HG03442 (cell line): ENCODE data around the gene UNC93A.

Experiments
- ATAC-seq: cut with Tn5 transposase; IDR thresholded peaks from one replicate; pipeline ENCODE4 v1.9.1; 2021; ENCODE audit warnings: mild to moderate bottlenecking, moderate library complexity; ENCODE audit not compliant: unreplicated experiment

Gene UNC93A

DNA sequence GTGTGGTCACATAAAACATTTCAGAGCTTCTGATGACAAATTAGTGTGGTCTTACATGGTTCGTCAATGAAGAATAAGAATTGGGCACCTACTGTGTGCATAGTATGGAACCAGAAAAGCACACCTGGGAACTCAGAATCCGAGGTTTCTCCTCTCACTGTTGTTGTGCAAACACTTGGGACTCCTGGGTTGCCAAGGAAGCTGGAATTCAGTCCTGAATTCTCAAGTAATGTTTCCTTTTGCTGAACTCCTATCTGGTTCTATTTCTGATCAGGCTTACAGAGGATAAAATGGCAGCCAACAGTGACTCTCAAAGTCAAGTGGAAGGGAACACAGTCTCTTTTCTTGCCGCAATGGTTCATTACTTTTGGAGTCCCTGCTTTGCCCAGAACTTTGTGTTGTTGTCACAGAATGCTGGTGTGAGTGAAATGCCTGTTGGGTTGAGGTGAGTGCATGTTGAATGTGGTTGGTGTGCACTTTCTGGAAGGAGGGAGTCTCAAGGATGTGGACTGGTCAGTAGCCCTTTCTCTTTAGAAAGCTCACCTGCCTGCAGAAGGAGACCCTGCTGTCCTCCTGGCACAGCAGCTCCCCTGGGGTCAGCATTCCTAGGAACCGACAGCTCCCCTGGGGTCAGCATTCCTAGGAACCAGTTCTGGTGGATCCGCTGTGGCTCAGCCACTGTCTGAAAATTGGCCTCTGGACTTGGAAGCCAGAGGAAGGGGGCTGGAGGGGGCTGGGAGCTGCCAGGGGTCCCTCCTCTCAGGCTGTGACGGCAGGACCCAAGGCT lies 1.4 kb downstream of the UNC93A start:
- no peak for ATAC-seq

DNA sequence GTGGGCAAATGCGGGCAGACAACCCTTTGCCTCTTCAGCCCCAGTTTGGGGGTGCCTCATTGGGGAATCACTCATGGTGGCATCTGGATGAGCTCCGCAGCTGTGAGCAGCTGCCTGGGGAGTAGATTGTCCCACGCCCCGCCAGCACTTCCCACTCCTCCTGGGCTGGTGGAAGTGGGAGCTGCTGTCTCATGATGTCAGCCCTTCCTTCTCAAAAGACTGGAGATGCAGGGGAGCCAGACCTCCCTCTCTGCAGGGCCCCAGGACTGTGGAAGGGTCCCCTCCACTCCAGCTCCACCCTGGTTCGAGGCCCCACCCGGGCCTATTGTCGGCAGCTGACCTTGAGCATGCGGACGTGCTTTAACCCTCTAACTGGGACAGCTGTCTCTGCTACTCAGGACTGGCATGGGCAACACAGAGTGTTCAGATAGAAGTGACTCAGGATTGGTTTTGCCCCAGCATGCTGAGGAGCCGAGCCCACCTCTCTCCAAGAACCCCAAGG lies 2.0 kb downstream of the UNC93A start:
- ATAC-seq = no peak

DNA sequence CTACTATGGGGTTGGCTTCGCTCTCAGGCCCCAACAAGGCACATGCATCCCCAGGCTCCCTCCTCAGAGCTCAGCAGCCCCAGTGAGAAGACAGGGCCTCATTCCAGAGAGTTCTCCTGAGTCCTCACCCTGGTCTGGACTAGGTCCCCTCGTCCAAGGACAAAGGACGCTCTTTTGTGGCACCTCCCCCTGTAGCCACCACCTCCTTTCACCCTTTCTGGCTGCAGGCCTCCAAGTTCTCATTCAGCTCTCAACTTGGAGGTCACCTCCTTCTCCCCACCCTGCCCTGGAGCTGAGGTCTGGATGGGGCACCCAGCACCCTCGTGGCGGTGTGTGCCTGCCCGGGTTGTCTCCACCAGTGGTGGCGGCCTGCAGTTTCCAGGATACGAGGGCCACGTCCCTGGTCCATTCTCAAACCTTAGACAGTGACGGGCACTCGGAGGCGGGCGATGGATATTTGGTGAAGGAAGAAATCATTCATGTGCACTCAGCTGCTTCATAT lies 2.5 kb downstream of the UNC93A start:
- ATAC-seq = no peak

DNA sequence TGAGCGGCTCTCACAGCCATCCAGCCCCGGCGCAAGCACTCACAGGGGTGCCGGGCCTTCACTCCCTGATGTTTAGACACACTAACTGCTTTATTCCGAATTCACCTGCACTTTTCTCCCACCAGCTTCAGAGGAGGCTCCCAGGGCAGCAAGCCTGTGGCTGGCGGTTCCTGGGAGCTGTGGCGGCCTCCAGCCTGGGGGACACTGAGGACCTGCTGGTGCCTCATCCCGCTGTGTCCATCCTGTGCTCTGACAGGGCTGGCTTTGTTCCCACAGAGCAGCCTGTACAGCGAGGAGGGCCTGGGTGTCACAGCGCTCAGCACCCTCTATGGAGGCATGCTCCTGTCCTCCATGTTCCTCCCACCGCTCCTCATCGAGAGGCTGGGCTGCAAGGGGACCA lies 3.1 kb downstream of the UNC93A start:
- ATAC-seq = no peak

DNA sequence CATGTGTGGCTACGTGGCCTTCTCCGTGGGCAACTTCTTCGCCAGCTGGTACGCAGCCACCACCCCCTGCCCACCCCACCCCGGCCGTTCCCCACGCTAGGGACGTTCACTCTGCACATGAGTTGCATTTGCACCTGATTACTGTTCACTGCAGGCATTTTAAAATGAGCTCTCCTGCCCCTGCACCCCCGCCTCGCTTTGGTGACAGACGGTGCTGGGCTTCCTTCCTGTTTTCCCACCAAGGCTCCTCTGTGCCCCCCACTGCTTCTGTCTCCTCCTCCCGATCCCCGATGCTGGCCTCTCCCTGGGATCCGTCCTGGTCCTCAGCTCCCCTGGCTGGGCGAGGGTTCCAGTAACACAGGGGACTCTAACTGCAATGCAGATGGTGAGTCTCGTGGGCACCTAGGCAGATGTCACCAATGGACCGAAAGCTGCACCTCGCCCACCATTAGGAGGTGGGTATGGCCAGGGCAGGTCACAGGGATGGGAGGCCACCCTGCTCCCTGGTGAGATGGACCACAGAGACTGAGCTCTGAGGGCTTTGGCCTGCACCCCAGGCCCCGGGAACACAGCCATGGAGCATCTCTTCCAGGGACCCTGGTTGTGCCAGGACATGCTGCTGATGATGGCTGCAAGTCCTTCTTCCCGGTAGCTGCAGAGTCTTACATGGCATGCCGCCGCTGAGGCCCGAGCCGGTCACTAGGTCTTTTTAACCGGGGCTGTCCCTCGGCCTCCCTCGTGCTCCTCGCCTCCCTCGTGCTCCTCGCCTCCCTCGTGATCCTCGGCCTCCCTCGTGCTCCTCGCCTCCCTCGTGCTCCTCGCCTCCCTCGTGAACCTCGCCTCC lies 3.8 kb downstream of the UNC93A start:
- no peak for ATAC-seq

DNA sequence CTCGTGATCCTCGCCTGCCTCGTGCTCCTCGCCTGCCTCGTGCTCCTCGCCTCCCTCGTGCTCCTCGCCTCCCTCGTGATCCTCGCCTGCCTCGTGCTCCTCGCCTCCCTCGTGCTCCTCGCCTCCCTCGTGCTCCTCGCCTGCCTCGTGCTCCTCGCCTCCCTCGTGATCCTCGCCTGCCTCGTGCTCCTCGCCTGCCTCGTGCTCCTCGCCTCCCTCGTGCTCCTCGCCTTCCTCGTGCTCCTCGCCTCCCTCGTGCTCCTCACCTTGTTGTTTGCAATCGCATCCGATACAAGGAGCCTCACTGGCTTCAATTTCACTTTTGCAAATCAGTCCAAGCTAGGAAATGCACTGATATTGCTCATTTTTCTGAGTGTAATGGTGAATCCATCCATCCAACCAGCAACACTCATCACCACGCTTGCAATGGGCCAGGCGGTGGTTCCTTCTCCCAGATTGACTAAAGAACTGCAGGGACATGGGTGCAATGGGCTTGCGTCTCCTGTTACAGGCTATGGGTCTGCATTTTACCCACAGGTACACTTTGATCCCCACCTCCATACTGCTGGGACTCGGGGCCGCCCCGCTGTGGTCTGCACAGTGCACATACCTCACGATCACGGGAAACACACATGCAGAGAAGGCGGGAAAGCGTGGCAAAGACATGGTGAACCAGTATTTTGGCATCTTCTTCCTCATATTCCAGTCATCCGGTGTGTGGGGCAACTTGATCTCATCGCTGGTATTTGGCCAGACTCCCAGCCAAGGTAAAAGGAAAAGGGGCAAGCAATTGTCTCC lies 4.6 kb downstream of the UNC93A start:
- ATAC-seq = no peak

DNA sequence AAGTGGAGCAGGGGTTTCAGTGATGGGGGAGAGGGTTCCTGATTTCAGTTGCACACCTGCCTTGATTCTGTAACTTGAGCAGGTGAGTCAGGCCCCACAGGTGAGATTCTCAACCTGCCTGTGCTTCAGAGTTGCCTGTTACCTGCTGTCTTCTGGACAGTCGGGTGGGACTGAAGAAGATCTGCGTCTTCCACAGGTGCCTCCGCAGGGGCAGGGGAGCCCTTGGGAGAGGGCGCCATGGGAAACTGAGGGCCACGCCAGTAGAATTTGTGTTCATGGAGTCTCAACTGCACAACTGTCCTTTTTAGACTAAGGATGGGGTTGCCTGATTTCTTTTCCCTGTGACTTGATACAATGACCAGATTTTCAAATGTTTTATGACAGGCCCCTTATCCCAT lies 5.2 kb downstream of the UNC93A start:
- no peak for ATAC-seq

DNA sequence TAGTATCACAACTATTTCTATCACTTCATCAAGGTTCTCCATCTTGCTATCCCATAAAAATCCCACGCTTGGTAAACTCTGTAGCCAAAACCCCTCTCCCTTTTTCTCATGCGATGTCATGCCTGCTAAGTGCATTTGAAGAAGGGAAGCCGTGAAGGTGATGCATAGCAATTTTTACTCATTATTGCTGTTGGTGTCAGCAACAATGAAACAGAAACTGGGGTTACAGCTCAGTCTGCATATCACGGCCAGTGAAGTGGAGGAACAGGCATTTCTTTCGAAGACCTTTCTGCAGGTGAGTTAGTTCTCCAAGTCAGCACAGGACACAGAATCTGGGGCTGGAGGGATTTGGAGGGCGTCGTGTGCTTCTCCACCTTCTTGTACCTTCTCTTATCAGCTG lies 5.8 kb downstream of the UNC93A start:
- ATAC-seq = no peak

DNA sequence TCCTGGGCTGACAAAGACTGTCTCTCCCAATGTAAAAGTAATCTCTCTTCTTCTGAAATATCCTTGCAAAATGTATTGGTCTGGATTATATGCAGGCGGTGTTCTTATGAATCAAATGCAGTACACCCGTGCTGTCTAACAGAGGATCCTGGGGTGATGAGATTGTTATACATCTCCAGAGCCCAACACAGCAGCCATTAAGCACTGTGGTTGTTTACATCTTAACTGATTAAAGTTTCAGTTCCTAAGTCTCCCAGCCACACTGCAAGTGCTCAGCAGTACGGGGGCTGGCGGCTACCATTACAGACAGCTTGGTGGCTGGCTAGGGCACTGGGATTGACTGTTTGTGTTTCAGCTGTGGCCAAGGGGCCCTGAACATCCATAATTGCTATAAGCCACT lies 7.0 kb downstream of the UNC93A start:
- ATAC-seq = no peak

DNA sequence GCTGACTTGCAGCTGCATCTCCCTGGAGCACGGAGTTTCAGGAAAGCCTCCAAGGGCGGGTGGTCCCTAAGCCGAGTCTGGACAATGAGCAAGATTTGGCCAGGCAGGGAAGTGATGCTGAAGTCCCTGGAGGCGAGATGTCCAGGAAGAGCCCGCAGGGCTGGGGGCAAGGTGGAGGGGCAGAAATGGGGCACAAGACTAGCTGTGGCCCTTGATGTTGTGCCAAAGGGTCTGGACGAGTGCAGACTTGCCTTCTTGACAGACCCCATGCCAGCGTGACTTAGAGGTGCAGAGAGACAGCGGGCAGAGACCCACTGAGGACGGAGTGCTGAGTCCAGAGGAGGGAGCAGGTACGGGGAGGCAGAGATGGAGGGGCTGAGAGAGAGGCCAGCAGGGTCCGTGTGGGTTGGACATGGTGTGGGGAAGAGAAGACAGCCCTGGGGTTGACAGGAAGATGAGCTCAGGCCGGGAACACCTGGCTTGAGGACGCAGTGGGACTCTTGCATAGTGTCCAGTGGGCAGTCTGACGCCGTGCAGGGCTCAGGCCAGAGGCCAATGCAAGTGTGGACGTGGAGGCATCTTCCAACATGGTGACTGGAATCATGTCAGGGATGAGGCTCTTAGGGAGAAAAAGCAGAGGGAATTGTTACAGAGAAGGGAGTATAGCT lies 8.7 kb downstream of the UNC93A start:
- ATAC-seq = no peak

DNA sequence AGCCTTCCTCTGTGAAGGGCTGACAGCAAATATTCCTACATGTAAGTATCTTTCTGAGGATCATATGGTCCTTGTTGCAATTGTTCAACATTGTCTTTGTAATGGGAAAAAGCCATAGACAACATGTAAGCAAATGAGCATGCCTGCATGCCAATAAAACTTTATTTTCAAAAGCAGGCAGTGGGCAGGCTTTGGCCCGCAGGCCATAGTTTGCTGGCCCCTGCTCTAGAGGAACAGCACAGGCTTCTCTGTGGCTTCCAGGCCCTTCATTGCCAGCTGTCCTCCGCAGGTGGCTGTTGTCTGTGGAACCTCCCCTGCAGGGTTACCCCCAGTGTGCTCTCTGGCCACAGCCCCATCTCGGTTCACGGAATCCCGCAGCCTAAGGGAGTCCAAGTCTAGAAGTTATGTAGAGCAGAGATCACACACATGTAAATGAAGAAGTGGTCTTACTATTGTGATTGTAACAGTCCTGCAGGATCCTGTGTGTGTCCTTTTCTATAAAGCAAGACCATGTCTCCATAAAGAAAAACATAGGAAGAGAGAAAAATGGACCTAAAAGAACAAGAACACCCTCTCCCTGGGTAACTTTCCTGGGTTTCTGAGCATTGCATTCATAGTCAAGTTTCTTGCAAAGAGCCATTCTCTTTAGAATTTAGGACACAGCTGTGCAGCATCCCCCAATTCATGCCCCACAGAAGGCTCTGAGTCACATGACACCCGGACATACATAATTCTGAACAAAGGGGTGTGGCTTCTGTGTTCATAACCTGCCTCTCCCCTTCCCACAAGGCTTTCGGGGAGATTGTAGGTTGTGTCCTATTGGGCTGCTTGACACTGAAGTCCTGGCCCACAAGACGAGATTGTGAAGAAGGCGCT lies 10.0 kb downstream of the UNC93A start:
- no peak for ATAC-seq

DNA sequence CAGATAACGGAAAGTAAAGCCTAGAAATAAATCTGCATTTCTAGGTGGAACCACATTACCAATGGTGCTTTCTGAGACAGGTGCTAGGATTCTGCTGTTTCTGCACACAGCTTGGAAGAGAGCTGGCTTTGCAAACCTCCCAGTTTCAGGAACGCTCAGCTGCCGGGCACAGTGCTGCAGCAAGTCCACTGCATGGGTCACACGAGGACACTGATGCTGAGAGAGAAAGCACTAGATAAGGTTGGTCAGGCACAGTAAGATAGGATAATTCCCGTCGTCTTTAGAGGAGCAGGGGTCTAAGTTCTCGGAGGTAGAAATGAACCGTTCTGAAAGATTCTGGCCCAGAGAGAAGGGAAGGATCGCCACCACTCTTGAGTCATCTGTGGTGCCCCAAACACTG lies 11.0 kb downstream of the UNC93A start:
- ATAC-seq = no peak

DNA sequence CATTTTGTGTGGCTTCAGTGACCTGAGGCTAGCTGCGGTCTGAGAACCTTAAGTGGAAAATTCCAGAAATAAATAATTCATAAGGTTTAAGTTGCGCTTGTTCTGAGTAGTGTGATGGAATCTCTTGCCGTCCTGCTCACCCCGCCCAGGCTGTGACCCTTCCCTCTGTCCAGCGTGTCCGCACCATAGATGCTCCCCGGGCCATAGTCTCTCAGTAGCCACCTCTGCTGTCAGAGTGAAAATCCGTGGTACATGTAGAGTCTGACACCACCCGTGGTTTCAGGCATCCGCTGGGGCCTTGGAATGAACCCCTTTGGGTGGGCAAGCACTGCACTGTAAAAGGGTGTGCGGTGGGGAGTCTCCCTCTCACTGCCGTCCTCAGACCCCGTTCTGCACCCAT lies 11.7 kb downstream of the UNC93A start:
- no peak for ATAC-seq

DNA sequence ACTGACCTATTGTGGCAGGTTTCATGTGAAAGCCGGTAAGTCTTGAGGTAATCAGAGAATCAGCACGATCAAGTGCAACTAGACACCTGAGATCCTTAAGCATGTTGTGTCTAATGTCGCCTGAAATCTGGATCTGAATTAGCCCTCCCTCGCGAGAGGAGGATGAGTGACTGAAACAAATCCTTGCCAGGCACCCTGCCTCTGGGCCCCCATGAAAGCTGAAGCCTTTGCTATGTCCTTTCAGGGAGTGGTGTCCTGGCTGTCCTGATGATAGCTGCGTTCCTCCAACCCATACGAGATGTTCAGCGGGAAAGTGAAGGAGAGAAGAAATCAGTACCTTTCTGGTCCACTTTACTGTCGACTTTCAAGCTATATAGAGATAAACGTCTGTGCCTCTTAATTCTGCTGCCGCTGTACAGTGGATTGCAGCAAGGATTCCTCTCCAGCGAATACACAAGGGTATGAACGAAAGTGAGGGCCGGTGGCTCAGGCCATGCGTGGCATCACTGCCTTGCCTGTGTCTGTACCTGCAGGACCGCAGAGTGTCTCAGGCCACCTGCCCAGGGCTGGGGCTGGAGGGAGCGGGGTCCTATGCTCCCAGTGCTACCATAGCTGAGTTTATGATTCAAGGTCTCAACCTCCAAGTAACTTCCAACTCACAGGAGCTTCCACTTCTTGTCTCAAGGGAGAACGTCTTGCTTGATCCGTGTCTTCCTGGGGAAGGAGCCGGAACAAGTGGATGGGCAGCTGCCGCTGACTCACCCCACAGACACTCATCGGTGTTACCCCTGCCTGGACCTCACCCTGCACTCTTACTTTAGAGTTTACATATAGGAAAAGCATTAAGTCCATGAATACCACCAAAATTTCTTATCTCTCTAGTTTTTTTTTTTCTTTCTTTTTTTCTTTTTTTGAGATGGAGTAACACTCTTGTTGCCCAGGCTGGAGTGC lies 12.8 kb downstream of the UNC93A start:
- ATAC-seq = no peak

DNA sequence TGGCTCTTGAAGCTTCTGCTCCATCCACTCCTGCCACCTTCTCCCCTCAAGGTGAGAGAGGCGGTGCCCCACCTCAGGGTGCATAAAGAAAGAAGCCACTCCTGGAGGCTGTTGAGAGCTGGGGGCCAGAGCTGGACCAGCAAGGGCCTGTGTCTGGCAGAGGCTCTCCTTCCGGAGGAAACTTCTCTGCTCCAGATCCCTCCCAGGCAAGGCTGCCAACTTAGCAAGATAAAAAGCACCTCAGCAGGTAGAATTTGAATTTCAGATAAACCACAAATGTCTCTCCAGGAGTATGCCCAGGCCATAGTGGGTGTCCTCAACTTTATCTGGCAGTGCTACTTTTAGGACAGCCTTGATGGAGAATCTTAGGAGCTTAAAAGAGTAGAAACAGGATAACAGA lies 13.8 kb downstream of the UNC93A start:
- ATAC-seq = no peak

DNA sequence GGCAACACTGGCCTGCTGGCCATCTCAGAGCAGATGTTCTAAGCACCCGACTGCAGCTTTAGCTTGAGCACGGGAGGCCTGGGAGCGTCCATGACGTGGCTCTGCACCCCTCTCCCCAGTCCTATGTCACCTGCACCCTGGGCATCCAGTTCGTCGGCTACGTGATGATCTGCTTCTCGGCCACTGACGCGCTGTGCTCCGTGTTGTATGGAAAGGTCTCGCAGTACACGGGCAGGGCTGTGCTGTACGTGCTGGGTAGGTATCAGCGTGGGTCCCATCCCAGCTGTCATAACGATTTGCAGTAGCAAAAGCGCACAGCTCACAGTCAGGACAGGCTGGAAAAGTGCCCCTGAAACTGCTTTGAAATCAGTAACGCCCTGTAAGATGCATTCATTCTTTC lies 14.7 kb downstream of the UNC93A start:
- ATAC-seq = no peak

DNA sequence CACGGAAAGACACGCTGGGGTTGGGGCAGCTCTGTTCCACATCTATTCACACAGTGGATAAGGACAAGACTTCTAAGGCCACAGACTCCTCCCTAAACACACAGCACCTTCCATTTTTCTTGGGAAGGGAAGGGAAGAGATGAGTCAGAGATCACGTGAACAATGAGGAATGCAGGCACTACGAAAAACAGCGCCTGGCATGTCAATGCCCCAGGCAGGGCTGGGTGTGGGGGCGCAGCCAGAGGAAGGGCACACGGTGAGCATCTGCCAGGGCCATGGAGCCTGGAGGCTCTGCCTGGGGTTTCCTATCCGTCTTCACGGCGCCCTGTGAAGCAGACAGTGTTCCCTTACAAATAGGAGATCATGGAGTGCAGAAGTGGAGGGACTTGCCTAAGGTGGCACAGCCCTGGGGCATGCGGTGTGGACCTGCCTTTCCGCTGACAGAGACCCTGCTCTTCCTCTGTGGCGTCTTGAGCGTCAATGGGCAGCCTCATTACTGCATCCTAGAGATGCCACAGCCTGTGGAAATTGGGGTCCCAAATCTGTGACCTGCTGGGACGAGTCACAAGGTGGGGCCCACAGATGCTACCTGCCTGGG lies 15.4 kb downstream of the UNC93A start:
- ATAC-seq = no peak

DNA sequence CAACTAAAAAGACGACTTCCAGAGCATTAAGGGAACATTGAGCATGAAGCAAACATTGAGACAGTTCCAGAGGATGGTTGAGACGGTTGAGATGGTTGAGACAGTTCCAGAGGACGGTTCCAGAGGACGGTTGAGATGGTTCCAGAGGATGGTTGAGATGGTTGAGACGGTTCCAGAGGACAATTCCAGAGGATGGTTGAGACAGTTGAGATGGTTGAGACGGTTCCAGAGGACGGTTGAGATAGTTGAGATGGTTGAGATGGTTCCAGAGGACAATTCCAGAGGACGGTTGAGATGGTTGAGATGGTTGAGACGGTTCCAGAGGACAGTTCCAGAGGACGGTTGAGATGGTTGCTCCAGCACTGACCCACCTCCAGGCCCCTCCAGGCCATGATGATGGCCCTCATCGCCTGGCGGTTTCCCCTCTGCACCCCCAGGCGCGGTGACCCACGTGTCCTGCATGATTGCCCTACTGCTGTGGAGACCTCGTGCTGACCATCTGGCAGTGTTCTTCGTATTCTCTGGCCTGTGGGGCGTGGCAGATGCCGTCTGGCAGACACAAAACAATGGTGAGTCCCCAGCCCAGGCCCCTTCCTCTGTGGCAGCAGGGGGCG lies 16.3 kb downstream of the UNC93A start:
- no peak for ATAC-seq
